Smooth muscle cell of the umbilical artery (primary cell): ENCODE results near the gene KCNK4. TPM values are rescaled to one million over a fixed set of nuclear protein-coding genes. Genes with fewer than 3 reads are reported as not detected.

Source experiments
- total RNA-seq: library from RNA; depleted of rRNA; stranded (reverse); fragments of >200 nt; gene quantifications from 2 replicates; pipeline ENCODE4 v1.2.3, GENCODE V29; 2014

KCNK4 gene
- not detected in 2 replicates for total RNA-seq

GRCh38 chr11:64291262-64291751 is at the start of gene KCNK4:
Gene KCNK4 (plus strand): TSS chr11:64291302. CDS start chr11:64293019, 1,717 bp downstream.

GRCh38 chr11:64246871-64247728 is 44.0 kb upstream of the KCNK4 start, which contains the start of gene PPP1R14B:
Gene PPP1R14B (minus strand): TSS chr11:64246943. CDS start chr11:64246673, 270 bp downstream.

GRCh38 chr11:64251016-64251752 is 39.9 kb upstream of the KCNK4 start, which contains the start of gene PLCB3:
Gene PLCB3 (plus strand): TSS chr11:64251530. CDS start chr11:64251650, 120 bp downstream.

DNA sequence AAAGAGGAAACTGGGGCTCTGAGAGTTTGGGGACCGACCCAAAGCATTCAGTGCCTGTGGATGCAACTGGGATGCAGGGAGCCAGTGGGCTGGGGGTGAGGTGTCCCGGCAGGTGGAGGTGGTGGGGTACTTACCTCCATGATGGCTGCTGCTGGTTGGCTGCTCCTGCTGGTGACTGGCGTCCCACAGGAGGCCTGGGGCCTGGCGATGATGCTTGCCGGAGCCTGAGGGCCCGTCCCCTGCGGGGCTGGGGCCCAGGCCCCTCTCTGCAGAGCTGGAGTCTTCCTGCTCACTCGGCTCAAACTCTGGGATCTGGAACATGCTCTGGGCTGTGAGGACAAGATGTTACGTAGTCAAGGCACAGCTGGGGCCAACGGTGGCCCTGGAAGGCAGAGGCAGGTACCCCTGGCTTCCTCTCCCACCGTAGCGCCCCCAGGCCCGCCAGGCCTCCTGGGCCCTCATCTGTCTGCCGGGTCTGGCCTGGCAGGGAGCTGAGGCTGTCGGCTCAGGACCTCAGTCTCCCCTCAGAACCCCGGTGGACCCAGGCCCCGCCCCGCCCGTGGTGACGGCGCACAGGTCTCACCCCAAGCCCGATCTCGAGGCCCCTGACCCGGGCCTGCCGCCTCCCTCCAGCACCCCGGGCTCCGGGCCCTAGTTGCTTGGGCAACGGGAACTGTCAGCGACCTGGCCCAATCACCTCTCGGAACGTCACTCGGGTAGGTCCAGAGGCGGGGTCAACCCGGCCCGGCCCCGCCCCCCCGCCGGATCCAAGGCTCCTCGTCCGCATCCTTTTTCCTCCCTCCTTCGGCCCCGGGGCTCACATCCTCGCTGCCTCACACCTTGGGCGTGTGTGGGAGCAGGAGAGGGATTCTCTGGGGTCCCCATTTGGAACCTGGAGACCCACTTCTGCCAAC is 6.8 kb upstream of the KCNK4 start, which contains the start of gene BAD:
BAD (minus strand) TSS at position 618 of the 914 bp plus-strand sequence; CDS start at position 321, 297 bp downstream.

GRCh38 chr11:64284962-64285884 is 5.9 kb upstream of the KCNK4 start, which contains the start of gene GPR137:
Gene GPR137 (plus strand): TSS chr11:64285848. CDS start chr11:64286525, 677 bp downstream.

GRCh38 chr11:64299847-64300648 is 8.9 kb downstream of the KCNK4 start, which contains the start of gene CATSPERZ:
Gene CATSPERZ (plus strand): TSS chr11:64300358. CDS start chr11:64300411, 53 bp downstream.

GRCh38 chr11:64305075-64305690 is 14.1 kb downstream of the KCNK4 start, which contains the start of gene ESRRA:
Gene ESRRA (plus strand): TSS chr11:64305524. CDS start chr11:64307180, 1,656 bp downstream.

GRCh38 chr11:64317325-64317960 is 26.3 kb downstream of the KCNK4 start, which contains the start of gene TRMT112:
Gene TRMT112 (minus strand): TSS chr11:64317559. CDS start chr11:64317526, 33 bp downstream.

GRCh38 chr11:64317961-64318765 is 27.1 kb downstream of the KCNK4 start, which contains the start of gene PRDX5:
Gene PRDX5 (plus strand): TSS chr11:64318121. CDS start chr11:64318216, 95 bp downstream.

DNA sequence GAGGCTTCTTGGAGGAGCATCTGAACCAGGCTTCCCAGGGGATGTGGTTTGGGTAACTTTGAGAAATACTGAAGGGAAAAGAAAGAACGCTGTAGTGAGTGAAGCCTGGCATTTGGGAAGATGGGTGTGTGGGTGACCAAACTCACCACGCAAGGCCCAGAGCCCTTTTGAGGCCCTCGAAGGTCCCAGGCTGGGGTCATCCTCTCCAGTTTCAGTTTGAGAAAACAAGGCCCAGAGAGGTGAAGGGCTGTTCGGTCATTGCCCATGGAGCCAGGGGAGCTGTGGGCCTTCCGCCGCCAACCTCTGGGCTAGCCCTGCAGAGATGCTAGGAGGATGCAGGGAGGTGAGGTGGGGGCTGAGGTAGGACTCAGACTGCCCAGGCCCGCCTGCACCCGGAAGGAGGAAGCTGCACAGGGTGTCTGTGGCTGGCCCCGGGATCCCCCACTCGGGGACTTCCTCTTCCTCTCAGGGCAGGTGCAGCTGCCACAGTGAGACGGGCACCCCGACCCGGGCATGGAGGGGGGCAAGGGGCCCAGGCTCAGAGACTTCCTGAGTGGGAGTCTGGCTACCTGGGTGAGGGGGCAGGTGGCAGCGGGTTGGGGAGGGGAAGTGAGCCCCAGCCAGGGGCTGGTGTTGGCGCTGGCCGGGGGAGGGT is 48.8 kb downstream of the KCNK4 start, which contains the start of gene CCDC88B:
CCDC88B (plus strand) TSS at position 451 of the 655 bp plus-strand sequence; CDS start at position 514, 63 bp downstream.

Other genes starting within 250 kb of the KCNK4 start
- gene MACROD1, start 125.2 kb upstream of the KCNK4 start, total RNA-seq, result 9.8 and 15.1 TPM in 2 replicates
- 90.0 and 203 TPM in 2 replicates for gene STIP1, start 105.1 kb upstream of the KCNK4 start, total RNA-seq
- 0.30 and 1.7 TPM in 2 replicates for gene FERMT3, start 84.6 kb upstream of the KCNK4 start, total RNA-seq
- 27.6 and 29.4 TPM in 2 replicates for gene TRPT1, start 65.1 kb upstream of the KCNK4 start, total RNA-seq
- gene NUDT22, start 65.0 kb upstream of the KCNK4 start, total RNA-seq, result 45.1 and 49.0 TPM in 2 replicates
- gene DNAJC4, start 60.8 kb upstream of the KCNK4 start, total RNA-seq, result 10.8 and 13.7 TPM in 2 replicates
- 28.2 and 32.9 TPM in 2 replicates for gene VEGFB, start 56.7 kb upstream of the KCNK4 start, total RNA-seq
- gene FKBP2, start 50.2 kb upstream of the KCNK4 start, total RNA-seq, result 53.1 and 63.8 TPM in 2 replicates
- gene PPP1R14B, start 44.4 kb upstream of the KCNK4 start, total RNA-seq, result 175 and 215 TPM in 2 replicates
- gene PLCB3, start 39.8 kb upstream of the KCNK4 start, total RNA-seq, result 29.4 and 53.7 TPM in 2 replicates
- 31.4 and 48.1 TPM in 2 replicates for gene BAD, start 6.6 kb upstream of the KCNK4 start, total RNA-seq
- gene GPR137, start 5.5 kb upstream of the KCNK4 start, total RNA-seq, result 9.2 and 11.9 TPM in 2 replicates
- 0.28 TPM in 1 of 2 replicates, not detected in the other for gene CATSPERZ, start 9.1 kb downstream of the KCNK4 start, total RNA-seq
- 24.1 and 28.5 TPM in 2 replicates for gene ESRRA, start 14.2 kb downstream of the KCNK4 start, total RNA-seq
- 157 and 327 TPM in 2 replicates for gene TRMT112, start 26.3 kb downstream of the KCNK4 start, total RNA-seq
- 173 and 330 TPM in 2 replicates for gene PRDX5, start 26.8 kb downstream of the KCNK4 start, total RNA-seq
- gene CCDC88B, start 48.9 kb downstream of the KCNK4 start, total RNA-seq, result 1.3 and 1.5 TPM in 2 replicates
- 24.1 and 45.3 TPM in 2 replicates for gene RPS6KA4, start 67.9 kb downstream of the KCNK4 start, total RNA-seq